Fibroblast of skin of left biceps (primary cell): ENCODE measurements around the gene OMA1.
"Not testable (repeated sequence)": the region's sequence is repeated elsewhere in the genome, so short reads cannot be mapped to it uniquely, and the experiment has no call there.

Experiments used
- DNase-seq, 2 experiments: peaks; one replicate each; pipeline ENCODE4 v3.0.0-alpha.2; 2013; ENCODE audit warnings: low read depth in 2 of 2

Gene OMA1

GRCh38 chr1:58528518-58528917 is 18.0 kb downstream of the OMA1 start:
- peak; percentile 10 to 15 for DNase-seq

GRCh38 chr1:58524353-58524945 is 22.1 kb downstream of the OMA1 start:
- peak in 1 of 2 experiments; percentile 17 for DNase-seq

- peak; percentile 47 to 54 for DNase-seq
Observed at GRCh38 chr1:58515794-58516401, 30.6 kb downstream of the OMA1 start.

- DNase-seq = no peak
Observed at GRCh38 chr1:58513956-58514355, 32.6 kb downstream of the OMA1 start.

- no peak for DNase-seq
Observed at GRCh38 chr1:58508629-58509028, 37.9 kb downstream of the OMA1 start.

GRCh38 chr1:58505286-58505685 is 41.2 kb downstream of the OMA1 start:
- no peak for DNase-seq

GRCh38 chr1:58502519-58502918 is 44.0 kb downstream of the OMA1 start:
- no peak for DNase-seq

GRCh38 chr1:58500043-58500442 is 46.5 kb downstream of the OMA1 start:
- no peak for DNase-seq

- no peak for DNase-seq
Observed at GRCh38 chr1:58497499-58497898, 49.0 kb downstream of the OMA1 start.

GRCh38 chr1:58496042-58496441 is 50.5 kb downstream of the OMA1 start:
- DNase-seq = no peak

- DNase-seq = not testable (repeated sequence)
Observed at GRCh38 chr1:58488914-58489313, 57.6 kb downstream of the OMA1 start.

GRCh38 chr1:58487002-58487401 is 59.5 kb downstream of the OMA1 start:
- no peak for DNase-seq

- DNase-seq = no peak
Observed at GRCh38 chr1:58481962-58482361, 64.6 kb downstream of the OMA1 start.

GRCh38 chr1:58480191-58480590 is 66.3 kb downstream of the OMA1 start:
- no peak for DNase-seq

- DNase-seq = no peak
Observed at GRCh38 chr1:58477390-58477789, 69.1 kb downstream of the OMA1 start.

- DNase-seq = no peak
Observed at GRCh38 chr1:58476179-58476578, 70.3 kb downstream of the OMA1 start.

- DNase-seq = no peak
Observed at GRCh38 chr1:58469476-58469875, 77.0 kb downstream of the OMA1 start.

- no peak for DNase-seq
Observed at GRCh38 chr1:58469016-58469415, 77.5 kb downstream of the OMA1 start.

- no peak for DNase-seq
Observed at GRCh38 chr1:58468612-58469011, 77.9 kb downstream of the OMA1 start.

- no peak for DNase-seq
Observed at GRCh38 chr1:58466630-58467241, 79.8 kb downstream of the OMA1 start.

GRCh38 chr1:58465825-58466629 is 80.5 kb downstream of the OMA1 start:
- peak; percentile 86 to 88 for DNase-seq

- no peak for DNase-seq
Observed at GRCh38 chr1:58465176-58465575, 81.3 kb downstream of the OMA1 start.

GRCh38 chr1:58460469-58460868 is 86.1 kb downstream of the OMA1 start:
- no peak for DNase-seq
